ENCODE measurements around the gene CLIP2.
"Not testable (repeated sequence)": the region's sequence is repeated elsewhere in the genome, so short reads cannot be mapped to it uniquely, and the experiment has no call there.

Gene CLIP2

DNA sequence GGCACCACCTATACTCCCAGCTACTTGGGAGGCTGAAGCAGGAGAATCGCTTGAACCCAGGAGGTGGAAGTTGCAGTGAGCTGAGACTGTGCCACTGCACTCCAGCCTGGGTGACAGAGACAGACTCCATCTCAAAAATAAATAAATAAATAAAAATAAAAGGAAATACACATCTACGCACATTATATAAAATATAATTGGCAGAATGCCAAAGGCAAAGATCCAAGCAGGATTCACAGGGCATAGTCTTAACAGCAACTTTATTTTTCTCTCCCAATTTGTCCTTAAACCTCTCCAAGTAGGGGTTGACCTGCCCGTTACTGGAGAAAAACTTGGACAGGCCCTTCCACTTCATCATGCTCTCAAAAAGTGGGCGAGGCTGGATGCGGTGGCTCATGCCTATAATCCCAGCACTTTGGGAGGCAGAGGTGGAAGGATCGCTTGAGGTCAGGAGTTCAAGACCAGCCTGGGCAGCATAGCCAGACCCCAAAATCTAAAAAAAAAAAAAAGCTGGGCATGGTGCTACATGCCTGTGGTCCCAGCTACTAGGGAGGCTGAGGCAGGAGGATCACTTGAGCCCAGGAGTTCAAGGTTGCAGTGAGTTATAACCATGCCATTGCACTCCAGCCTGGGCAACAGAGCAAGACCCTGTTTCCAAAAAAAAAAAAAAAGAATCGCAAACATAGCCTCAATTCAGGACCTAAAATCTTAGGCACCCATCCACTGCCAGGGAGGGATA is 125.6 kb downstream of the CLIP2 start:
- intact Hi-C loops (cut with DNase I), result loop anchor here (10.0 kb wide), 1 partner anchor 240 kb away; the partner anchor contains the start of gene GTF2I
- not testable (repeated sequence) for DNase-seq

DNA sequence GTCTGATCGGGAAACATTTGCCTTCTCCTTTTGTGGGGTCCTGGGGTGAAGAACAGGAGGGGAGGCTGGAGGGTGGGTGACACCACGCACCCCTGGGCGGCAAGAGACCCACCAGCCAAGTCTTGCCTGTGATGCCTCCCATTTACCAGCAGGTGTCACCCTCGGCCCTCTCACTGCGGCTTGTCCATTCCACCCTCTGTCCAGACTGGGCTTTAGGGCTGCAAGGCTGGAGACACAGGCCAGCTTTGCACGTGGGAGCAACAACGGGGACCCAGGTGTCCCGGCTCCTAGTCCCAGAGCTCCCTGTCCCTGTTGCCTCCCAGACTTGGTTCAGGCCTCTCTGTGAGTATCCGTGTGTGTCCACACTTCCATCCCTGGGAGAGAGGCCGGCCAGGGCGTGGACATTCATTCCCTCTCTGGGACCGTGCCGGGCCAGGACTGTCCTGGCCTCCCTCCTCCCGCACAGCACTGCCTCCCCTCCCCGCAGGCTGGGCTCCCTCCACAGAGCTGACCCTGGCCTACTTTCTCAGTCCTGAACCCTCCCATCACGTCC is 128.3 kb downstream of the CLIP2 start:
- intact Hi-C loops (cut with DNase I), result loop anchor here (1.0 to 10.0 kb wide), 2 partner anchors 150 to 237 kb away; partner anchors contain the start of gene GTF2I

DNA sequence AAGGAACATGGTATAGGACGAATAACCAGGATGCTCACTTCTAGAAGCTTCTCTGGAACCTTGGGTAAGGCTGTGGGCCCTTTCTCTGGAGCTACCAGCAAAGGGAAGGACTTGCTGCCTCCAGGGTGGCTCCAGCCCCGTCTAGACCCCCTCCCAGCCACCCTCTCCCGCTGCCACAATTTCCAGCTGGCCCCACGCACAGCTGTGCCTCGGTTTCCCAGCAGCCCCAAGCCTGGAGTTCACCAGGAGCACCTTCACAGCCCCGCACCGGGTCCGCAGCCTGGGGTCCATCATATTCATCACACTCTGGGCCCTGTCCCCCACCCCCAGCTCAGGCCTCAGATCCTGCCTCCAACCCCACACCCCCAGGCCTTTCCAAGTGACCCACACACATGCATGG is 128.9 kb downstream of the CLIP2 start:
- intact Hi-C loops (cut with DNase I), result loop anchor here (10.0 kb wide), 1 partner anchor 237 kb away; the partner anchor contains the start of gene GTF2I
- DNase-seq, result no peak

More for the DNA sequence above, 128.3 kb downstream of the CLIP2 start:
- DNase-seq, result peak; percentile 47 to 96 (median 74)

DNA sequence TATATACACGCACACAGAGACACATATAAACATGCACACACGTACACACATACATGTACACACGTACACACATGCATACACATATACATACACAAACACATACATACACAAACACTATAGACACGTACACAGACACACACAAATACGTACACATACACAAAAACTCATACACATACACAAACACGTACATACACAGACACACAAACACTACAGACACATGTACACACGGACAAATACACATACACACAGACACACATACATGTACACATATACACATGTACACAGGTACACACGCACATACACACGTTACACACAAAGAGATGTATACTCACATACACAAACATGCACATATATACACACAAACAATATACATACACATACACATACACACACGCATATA is 129.3 kb downstream of the CLIP2 start:
- intact Hi-C loops (cut with DNase I), result loop anchor here (10.0 kb wide), 1 partner anchor 236 kb away; the partner anchor contains the start of gene GTF2I
- no peak for DNase-seq

DNA sequence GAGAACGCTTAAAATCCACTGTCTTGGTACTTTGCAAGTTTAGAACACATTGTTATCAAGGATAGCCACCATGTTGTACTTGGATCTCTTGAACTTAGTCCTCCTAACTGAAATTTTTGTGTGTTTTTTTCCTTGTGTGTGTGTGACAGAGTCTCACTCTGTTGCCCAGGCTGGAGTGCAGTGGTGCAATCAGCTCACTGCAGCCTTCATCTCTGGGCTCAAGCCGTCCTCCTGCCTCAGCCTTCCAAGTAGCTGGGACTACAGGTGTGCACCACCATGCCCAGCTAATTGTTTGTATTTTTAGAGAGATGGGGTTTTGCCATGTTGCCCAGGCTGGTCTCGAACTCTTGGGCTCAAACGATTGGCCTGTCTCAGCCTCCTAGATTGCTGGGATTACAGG is 130.0 kb downstream of the CLIP2 start:
- not testable (repeated sequence) for DNase-seq
- intact Hi-C loops (cut with DNase I), result loop anchor here (10.0 kb wide), 1 partner anchor 236 kb away; the partner anchor contains the start of gene GTF2I

DNA sequence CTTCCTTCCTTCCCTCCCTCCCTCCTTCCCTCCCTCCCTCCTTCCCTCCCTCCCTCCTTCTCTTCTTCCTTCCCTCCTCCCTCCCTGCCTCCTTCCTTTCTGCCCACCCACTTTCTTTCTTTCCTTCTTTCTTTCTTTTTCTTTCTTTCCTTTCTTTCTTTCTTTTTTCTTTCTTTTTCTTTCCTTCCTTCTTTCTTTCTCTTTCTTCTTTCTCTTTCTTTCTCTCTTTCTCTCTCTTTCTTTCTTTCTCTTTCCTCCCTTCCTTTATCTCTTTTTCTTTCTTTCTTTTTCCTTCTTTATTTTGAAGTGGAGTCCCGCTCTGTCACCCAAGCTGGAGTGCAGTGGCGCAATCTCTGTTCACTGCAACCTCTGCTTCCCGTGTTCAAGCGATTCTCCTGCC is 130.8 kb downstream of the CLIP2 start:
- intact Hi-C loops (cut with DNase I), result loop anchor here (5.0 kb wide), 1 partner anchor 127 kb away; no protein-coding TSS in a partner anchor
- DNase-seq, result no peak

DNA sequence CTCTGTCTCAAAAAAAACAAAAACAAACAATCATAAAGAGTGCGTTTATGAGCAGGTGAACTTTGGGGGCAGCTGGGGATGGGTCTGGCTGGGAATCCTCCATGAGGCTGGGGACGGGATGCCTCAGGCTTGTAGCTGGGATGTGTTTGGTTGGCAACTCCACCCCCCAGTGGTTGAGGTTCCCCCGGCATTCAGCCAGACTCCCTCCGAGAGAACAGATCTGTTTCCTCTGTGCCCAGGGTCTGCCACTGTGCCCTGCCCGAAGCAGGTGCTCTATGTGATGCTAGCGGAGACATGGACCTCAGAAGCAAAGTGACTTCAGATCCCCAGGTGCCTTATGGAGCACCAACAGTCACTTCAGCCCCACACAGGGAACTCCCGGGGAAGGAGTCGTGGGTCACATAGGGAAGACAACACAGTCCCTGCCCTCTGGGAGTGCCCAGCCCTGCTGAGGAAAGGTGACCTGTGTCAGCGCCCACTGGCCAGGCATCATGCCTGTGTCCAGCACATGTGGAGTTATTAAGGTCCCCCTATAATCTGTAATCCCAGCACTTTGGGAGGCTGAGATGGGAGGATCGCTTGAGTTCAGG is 135.2 kb downstream of the CLIP2 start:
- intact Hi-C loops (cut with DNase I), result loop anchor here (5.0 kb wide), 1 partner anchor 123 kb away; no protein-coding TSS in a partner anchor
- DNase-seq, result no peak

DNA sequence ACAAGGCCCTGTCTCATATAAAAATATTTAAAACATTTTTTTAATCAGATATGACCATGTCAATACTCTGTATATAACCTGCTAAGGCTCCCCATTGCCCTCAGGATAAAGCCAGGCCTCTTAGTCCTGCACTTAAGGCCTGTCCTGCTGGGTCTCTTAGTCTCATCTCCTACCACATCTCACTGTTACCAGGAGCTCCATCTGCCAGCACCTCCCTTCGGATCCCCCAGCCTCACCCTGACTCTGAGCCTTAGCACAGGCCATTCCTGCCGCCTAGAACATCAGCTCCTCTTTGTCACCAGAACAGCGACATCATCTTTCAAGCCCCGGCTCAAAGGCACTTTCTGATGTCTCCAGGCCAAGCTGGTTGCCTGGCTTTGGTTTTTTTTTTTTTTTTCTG is 138.8 kb downstream of the CLIP2 start:
- intact Hi-C loops (cut with DNase I), result no loop called here
- DNase-seq, result peak in 1 of 10 donors; percentile 3

DNA sequence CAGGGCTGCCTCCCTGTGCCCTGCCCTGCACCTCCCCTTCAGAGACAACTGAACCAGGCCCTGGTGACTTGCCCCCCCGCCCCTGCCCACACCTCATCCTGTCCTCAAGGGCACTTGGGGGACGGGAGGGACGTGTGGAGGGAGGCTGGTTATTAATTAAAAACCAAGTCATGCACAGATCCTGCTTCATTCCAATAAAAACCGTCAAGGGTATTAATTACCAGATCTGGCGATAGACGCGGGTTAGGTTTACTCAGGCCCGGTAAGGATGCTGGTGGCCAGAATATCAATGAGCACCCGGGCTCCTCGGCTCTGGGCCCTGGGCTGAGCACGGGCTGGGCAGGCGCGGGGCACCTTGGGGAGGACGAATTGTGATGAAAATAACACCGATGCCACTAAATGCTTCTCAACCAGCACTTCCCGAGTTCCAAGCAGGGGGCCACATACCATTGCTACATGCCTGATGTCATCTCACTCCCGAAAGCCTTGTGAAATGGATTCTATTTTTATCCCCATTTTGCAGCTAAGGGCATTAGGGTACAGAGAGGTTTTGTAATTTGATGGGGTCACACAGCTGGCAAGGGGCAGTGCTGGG is 140.0 kb downstream of the CLIP2 start:
- DNase-seq, result no peak
- intact Hi-C loops (cut with DNase I), result no loop called here

DNA sequence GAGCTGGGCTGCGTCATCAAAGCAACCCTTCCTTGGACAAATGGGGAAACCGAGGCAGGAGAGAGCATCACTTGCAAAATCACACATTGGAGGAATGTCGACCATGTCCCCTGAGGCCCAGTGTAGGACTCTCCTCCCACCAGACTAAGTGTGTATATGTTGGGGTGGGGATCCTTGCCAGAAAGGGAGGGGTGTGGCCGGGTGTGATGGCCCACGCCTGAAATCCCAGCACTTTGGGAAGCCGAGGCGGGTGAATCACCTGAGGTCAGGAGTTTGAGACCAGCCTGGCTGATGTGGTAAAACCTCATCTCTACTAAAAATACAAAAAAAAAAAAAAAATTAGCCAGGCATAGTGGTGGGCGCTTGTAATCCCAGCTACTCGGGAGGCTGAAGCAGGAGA is 141.2 kb downstream of the CLIP2 start:
- intact Hi-C loops (cut with DNase I); DNase-seq: not testable (repeated sequence)

DNA sequence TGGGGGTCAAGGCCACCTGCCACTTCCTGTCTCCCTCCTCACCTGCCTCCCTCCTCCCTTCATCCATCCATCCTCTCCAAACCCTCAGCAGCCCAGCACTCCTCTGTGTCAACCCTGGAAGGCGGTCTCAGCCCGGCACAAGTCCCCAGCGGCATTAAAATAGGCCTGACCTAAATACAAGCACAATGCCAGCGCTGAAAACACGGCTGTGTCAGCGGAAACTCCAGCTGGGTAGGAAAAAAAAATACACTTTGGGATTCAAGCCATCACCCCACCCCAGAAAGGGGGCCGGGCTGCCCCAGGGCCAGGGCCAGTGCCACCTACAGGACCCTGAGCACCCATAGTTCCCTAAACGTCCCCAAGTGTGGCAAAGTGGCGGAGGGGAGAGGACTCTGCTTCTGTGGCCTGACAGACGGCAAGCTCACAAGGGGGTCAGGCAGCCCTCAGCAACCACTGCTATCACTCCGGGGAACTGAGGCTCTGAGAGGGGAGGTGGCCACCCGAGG is 141.8 kb downstream of the CLIP2 start:
- intact Hi-C loops (cut with DNase I), result no loop called here
- peak in 8 of 10 donors; percentile 17 to 92 (median 56) for DNase-seq

DNA sequence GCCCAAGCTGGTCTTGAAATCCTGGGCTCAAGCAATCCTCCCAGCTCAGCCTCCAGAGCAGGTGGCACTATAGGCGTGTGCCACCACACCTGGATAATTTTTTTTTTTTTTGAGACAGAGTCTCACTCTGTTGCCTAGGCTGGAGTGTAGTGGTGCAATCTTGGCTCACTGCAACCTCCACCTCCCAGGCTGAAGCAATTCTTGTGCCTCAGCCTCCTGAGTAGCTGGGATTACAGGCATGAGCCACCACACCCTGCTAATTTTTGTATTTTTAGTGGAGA is 148.0 kb downstream of the CLIP2 start:
- intact Hi-C loops (cut with DNase I), result not testable (repeated sequence)
- DNase-seq, result peak in 1 of 10 donors; percentile 9

DNA sequence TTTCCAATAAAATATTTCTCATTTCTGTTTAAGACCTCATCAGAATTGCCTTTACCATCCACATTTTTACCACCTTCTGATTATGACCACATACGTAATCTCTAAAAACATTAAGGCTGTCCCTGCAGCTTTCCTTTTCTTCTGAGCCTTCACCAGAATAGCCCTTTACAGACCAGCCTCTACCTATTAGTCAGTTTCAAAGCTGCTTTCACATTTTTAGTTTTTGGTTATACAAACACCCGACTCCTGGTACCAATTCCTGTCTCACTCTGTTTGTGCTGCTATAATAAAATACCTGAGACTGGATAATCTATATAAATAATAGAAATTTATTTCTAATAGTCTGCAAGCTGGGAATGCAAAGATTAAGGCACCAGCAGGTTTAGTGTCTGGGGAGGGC is 149.1 kb downstream of the CLIP2 start:
- intact Hi-C loops (cut with DNase I), result no loop called here
- no peak for DNase-seq

DNA sequence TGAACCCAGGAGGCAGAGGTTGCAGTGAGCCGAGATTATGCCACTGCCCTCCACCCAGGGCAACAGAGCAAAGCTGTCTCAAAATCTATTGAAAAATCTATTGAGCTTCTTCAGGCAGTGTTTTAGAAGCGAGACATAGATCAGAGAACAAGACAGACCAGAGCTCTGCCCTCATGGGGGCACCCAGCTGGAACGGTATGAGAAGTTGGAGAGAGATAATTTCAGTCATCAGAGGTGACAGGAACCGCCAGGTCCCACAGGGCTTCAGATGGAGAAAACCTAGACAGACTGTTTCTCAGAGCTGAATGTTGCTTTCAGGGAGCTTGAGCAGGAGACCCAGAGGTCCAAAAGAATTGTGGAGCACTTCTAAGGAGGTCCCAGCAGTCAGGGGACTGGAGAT is 150.3 kb downstream of the CLIP2 start:
- no peak for DNase-seq
- intact Hi-C loops (cut with DNase I), result no loop called here

DNA sequence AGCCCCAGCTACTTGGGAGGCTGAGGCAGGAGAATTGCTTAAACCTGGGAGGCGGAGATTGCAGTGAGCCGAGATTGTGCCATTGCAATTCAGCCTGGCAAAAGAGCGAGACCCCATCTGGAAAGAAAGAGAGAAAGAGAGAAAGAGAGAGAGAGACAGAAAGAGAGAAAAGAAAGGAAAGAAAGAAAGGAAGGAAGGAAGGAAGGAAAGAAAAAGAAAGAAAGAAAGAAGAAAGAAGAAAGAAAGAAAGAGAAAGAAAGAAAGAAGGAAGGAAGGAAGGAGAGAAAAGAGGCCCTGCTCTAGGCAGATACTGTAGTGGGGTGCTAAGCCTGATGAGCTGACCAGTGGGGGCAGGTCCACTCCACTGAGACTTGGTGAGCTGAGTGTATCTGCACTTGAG is 150.9 kb downstream of the CLIP2 start:
- intact Hi-C loops (cut with DNase I); DNase-seq: not testable (repeated sequence)

DNA sequence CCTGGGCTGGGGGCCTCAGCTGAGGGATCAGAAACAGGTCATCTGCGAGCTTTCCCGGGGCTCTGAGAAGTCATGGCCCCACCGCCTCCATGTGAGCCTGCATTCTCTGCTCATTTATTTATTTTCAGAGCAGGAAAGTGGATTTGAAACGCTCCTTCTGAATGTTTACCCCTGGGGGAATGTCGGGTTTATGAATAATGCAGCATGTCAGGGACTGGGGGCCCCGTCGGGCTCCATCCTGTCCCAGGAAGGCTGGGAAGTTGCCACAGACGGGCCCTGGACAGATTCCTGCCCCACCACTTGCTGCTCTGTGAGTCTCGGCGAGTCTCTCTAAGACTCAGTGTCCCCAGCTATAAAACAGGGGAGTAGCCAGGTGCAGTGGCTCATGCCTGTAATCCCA is 152.6 kb downstream of the CLIP2 start:
- DNase-seq, result no peak
- intact Hi-C loops (cut with DNase I), result no loop called here

DNA sequence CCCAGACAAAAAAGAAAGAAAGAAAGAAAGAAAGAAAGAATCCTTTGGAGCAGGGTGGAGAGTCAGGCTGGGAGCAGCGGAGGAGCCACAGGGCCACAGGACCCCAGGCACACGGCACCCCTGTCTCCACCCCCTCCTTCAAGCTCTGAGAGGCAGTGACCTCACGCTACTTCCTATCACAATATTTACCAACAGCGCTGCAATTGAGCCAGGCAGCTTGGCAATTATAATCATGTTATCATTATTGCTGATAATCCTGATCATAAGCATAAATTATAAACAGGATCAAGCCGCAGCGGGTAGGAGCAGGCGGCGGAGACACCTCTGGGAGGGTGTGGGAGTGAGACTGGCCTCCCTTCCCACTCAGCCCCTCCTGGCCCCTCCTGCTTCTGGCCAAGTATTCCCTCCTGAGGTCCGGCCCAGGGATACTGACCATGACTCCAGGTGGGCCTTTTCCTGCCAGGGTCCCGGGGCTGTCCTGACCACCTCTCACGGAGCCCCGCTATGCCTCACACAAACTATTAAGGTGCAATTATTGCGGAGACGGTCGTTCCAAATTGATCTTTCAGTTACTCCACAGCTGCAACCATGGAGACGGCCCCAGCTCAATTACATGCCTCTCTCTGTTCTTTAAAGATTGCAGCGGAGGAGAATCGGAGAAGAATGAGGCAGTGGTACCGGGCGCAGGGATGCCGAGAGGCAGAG is 154.5 kb downstream of the CLIP2 start:
- no peak for DNase-seq
- intact Hi-C loops (cut with DNase I), result no loop called here

DNA sequence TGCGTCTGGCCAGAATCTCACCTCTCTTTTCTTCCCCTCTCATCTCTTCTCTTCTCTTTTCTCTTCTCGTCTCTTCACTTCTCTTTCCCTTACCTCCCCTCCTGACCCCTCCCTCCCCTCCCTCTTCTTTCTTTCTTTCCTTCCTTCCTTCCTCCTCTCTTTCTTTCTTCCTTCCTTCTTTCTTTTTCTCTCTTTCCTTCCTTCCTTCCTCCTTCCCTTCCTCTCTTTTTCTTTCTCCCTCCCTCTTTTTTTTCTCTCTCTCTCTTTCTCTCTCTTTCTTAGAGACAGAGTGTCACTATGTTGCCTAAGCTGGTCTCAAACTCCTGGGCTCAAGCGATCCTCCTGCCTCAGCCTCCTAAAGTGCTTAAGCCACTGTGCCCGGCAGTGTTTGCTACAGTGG is 159.9 kb downstream of the CLIP2 start:
- intact Hi-C loops (cut with DNase I), result no loop called here
- no peak for DNase-seq

DNA sequence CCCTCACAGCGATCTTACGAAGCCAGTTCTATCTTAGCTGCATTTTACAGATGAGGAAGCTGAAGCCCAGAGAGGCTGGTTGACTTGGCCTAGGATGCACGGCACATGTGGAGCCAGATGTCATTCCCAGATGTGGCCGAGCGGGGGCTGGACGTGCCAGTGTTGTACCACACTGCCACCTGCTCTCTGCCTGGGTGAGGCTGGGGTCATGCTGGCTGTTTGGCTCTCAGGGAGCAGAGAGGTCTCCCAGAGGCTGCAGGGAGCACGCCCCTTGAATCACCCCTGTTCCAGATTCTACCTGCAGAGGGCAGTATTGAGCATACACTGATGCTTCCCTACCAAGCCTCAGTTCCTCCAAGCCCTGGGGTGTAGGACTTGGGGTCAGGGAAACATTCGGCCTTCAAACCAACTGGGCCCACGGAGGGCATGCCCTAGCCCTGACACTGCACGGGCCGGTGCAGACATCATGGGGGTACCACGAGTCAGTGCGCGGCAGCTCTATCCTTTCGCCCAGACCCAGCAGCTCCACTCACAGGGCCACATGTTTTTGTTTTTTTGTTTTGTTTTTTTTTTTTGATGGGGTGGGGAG is 160.7 kb downstream of the CLIP2 start:
- peak in 4 of 10 donors; percentile 44 to 64 (median 50) for DNase-seq
- intact Hi-C loops (cut with DNase I), result loop anchor here (1.0 to 10.0 kb wide), 2 partner anchors 116 to 205 kb away; partner anchors contain the start of gene GTF2I
